Stimulated activated CD4-positive, alpha-beta T cell treated with anti-CD3 and anti-CD28 coated beads, Interleukin-4, amount 100 ng/mL, for 48 hours (primary cell): Measurements from ENCODE around the gene SORBS1.
A peak's percentile ranks its signal among the peaks of the same experiment; 100 is the strongest.

Experiments used
- DNase-seq, 2 donors: peaks; one replicate each; pipeline ENCODE4 v3.0.0-alpha.2; 2020; ENCODE audit warnings: low read depth in 2 of 2

The SORBS1 gene

GRCh38 chr10:95565336-95565735 lies 4.2 kb upstream of the SORBS1 start:
- no peak for DNase-seq

- DNase-seq = no peak
These were observed 3.1 kb upstream of the SORBS1 start for GRCh38 chr10:95564291-95564690.

- DNase-seq = no peak
These were observed 1.3 kb upstream of the SORBS1 start for GRCh38 chr10:95562341-95562965.

- DNase-seq = no peak
These were observed 650 bp upstream of the SORBS1 start for GRCh38 chr10:95561864-95562177.

GRCh38 chr10:95560278-95561176 lies 644 bp downstream of the SORBS1 start:
- peak; percentile 12 to 13 for DNase-seq

GRCh38 chr10:95559896-95560277 lies 1.3 kb downstream of the SORBS1 start:
- no peak for DNase-seq

GRCh38 chr10:95559471-95559870 lies 1.7 kb downstream of the SORBS1 start:
- DNase-seq = no peak

GRCh38 chr10:95558593-95559320 lies 2.4 kb downstream of the SORBS1 start:
- no peak for DNase-seq

- no peak for DNase-seq
These were observed 4.0 kb downstream of the SORBS1 start for GRCh38 chr10:95556994-95557767.

GRCh38 chr10:95553674-95554073 lies 7.5 kb downstream of the SORBS1 start:
- DNase-seq = no peak

GRCh38 chr10:95552679-95553342 lies 8.4 kb downstream of the SORBS1 start:
- no peak for DNase-seq

GRCh38 chr10:95550073-95550672 lies 11.0 kb downstream of the SORBS1 start:
- no peak for DNase-seq

- DNase-seq = no peak
These were observed 13.3 kb downstream of the SORBS1 start for GRCh38 chr10:95547791-95548435.

- no peak for DNase-seq
These were observed 14.0 kb downstream of the SORBS1 start for GRCh38 chr10:95547197-95547596.

- DNase-seq = no peak
These were observed 15.2 kb downstream of the SORBS1 start for GRCh38 chr10:95545981-95546380.

GRCh38 chr10:95544783-95545500 lies 16.2 kb downstream of the SORBS1 start:
- DNase-seq = no peak

GRCh38 chr10:95543459-95543858 lies 17.7 kb downstream of the SORBS1 start:
- DNase-seq = no peak

GRCh38 chr10:95542761-95543160 lies 18.4 kb downstream of the SORBS1 start:
- no peak for DNase-seq

- DNase-seq = no peak
These were observed 18.8 kb downstream of the SORBS1 start for GRCh38 chr10:95542330-95542729.

GRCh38 chr10:95540514-95541052 lies 20.6 kb downstream of the SORBS1 start:
- DNase-seq = no peak
